Activated CD4-positive, alpha-beta T cell treated with anti-CD3 and anti-CD28 coated beads, Interleukin-2, amount 50 U/mL, for 24 hours (primary cell): ENCODE results near the gene VIPR1.
A peak's percentile ranks its signal among the peaks of the same experiment; 100 is the strongest.

Source experiments
- DNase-seq, 2 donors: peaks; one replicate each; pipeline ENCODE4 v3.0.0-alpha.2; 2020; ENCODE audit warnings: low read depth in 1 of 2, low spot score in 1 of 2

Gene VIPR1

GRCh38 chr3:42493126-42493797 is 9.2 kb upstream of the VIPR1 start:
- DNase-seq, result no peak

- no peak for DNase-seq
Observed at GRCh38 chr3:42493798-42494151, 8.7 kb upstream of the VIPR1 start.

- no peak for DNase-seq
Observed at GRCh38 chr3:42495393-42495792, 7.0 kb upstream of the VIPR1 start.

- DNase-seq, result no peak
Observed at GRCh38 chr3:42497009-42497731, 5.3 kb upstream of the VIPR1 start.

GRCh38 chr3:42498034-42498433 is 4.4 kb upstream of the VIPR1 start:
- DNase-seq, result no peak

- DNase-seq, result no peak
Observed at GRCh38 chr3:42498791-42499477, 3.5 kb upstream of the VIPR1 start.

GRCh38 chr3:42499478-42499871 is 3.0 kb upstream of the VIPR1 start:
- no peak for DNase-seq

- DNase-seq, result no peak
Observed at GRCh38 chr3:42500091-42500490, 2.4 kb upstream of the VIPR1 start.

- no peak for DNase-seq
Observed at GRCh38 chr3:42500909-42501308, 1.5 kb upstream of the VIPR1 start.

- peak in 1 of 2 donors; percentile 15 for DNase-seq
Observed at GRCh38 chr3:42501321-42501680, 1.1 kb upstream of the VIPR1 start.

GRCh38 chr3:42501681-42502428 is 588 bp upstream of the VIPR1 start:
- peak; percentile 35 to 40 for DNase-seq

GRCh38 chr3:42503251-42503924 is 945 bp downstream of the VIPR1 start:
- DNase-seq, result no peak

- no peak for DNase-seq
Observed at GRCh38 chr3:42503957-42504333, 1.5 kb downstream of the VIPR1 start.

- no peak for DNase-seq
Observed at GRCh38 chr3:42504334-42505127, 2.1 kb downstream of the VIPR1 start.

GRCh38 chr3:42505128-42505848 is 2.8 kb downstream of the VIPR1 start:
- no peak for DNase-seq

- DNase-seq, result no peak
Observed at GRCh38 chr3:42505849-42506410, 3.5 kb downstream of the VIPR1 start.

- no peak for DNase-seq
Observed at GRCh38 chr3:42507252-42507651, 4.8 kb downstream of the VIPR1 start.

GRCh38 chr3:42507761-42508335 is 5.4 kb downstream of the VIPR1 start:
- no peak for DNase-seq

GRCh38 chr3:42508562-42508961 is 6.1 kb downstream of the VIPR1 start:
- no peak for DNase-seq
